Measurements from ENCODE around the gene YKT6. TPM values are rescaled to one million over a fixed set of nuclear protein-coding genes. Genes with fewer than 3 reads are reported as not detected.
"Not testable (repeated sequence)": the region's sequence is repeated elsewhere in the genome, so short reads cannot be mapped to it uniquely, and the experiment has no call there.

Gene YKT6
- total and polyA plus RNA-seq, 3 donors from 2014 or later, result 66.5 to 85.9 (median 72.3) TPM

DNA sequence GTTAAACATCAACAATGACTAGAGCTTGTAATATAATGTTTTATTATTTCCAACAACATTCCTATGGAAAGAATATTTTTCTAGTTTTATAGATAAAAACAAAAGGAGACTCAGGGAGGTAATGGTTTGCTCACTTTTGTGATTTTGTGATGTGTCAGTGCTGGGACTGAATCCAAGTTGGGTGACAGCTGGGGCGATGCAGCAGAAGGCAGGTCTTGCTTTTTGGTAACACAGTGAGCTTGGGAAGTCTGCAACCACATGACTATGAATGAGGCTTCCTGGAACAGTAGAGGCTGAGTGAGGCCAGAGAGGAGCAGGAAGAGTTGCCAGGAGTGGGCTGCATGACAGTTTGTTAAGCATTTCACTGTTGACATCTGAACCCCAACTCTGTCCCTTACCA, 4.9 kb upstream of the YKT6 start:
- Histone ChIP-seq H3K4me3 (no peak overlapping the region), H3K27me3 (no peaks in the 10 kb centered on the region), H3K36me3 (ENCODE audit: low read depth, missing control alignments) (no peaks in the 10 kb centered on the region), H3K27ac (no peak overlapping the region), H3K4me1 (no peaks in the 10 kb centered on the region), H3K9me3 (no peaks in the 10 kb centered on the region)
- 40 to 59% methylated on average over 1 of the region's 1 CpG for WGBS, 2 donors
- intact Hi-C loops (cut with DNase I; ENCODE audit: low total_unique reads), result no loop called here
- no peak for DNase-seq
- TF ChIP-seq POLR2A (IDR thresholded peaks at IDR 0.05), result no peak
- TF ChIP-seq, protein P1, sequence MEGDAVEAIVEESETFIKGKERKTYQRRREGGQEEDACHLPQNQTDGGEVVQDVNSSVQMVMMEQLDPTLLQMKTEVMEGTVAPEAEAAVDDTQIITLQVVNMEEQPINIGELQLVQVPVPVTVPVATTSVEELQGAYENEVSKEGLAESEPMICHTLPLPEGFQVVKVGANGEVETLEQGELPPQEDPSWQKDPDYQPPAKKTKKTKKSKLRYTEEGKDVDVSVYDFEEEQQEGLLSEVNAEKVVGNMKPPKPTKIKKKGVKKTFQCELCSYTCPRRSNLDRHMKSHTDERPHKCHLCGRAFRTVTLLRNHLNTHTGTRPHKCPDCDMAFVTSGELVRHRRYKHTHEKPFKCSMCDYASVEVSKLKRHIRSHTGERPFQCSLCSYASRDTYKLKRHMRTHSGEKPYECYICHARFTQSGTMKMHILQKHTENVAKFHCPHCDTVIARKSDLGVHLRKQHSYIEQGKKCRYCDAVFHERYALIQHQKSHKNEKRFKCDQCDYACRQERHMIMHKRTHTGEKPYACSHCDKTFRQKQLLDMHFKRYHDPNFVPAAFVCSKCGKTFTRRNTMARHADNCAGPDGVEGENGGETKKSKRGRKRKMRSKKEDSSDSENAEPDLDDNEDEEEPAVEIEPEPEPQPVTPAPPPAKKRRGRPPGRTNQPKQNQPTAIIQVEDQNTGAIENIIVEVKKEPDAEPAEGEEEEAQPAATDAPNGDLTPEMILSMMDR (IDR thresholded peaks at IDR 0.05), result no peak

DNA sequence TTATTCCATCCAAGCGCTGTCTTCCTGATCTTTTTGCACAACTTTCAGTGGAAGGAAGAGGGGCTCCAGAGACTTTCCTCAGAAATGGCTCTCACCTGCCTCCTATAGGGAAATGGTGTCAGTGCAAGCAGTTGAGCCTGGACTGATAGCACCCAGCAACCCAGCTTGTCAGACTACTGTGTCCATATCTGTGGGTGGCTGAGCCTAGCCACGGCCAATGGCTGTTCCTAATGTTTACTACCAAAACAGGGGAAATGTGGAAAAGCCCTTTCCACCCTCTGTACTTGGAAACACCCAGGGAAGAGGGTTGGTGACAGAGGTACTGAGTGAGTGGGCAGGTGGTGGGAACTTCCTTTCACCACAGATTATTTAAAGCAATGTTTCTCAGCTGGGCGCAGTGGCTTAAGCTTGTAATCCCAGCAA, 4.3 kb upstream of the YKT6 start:
- no peaks in the 10 kb centered on the region for H3K9me3 ChIP-seq
- no peak overlapping the region for H3K4me3 ChIP-seq
- DNase-seq, result peak; percentile 62
- no peaks in the 10 kb centered on the region for H3K27me3 ChIP-seq
- no peak overlapping the region for H3K27ac ChIP-seq
- TF ChIP-seq POLR2A (IDR thresholded peaks at IDR 0.05), result no peak
- TF ChIP-seq, protein P1 (IDR thresholded peaks at IDR 0.05), result peak; percentile 24 to 62 (median 58)
- 43 to 46% methylated on average over 3 of the region's 3 CpGs for WGBS, 2 donors
- intact Hi-C loops (cut with DNase I; ENCODE audit: low total_unique reads), result no loop called here
- no peaks in the 10 kb centered on the region for H3K36me3 ChIP-seq (ENCODE audit: low read depth, missing control alignments)
- H3K4me1 ChIP-seq, result no peaks in the 10 kb centered on the region

DNA sequence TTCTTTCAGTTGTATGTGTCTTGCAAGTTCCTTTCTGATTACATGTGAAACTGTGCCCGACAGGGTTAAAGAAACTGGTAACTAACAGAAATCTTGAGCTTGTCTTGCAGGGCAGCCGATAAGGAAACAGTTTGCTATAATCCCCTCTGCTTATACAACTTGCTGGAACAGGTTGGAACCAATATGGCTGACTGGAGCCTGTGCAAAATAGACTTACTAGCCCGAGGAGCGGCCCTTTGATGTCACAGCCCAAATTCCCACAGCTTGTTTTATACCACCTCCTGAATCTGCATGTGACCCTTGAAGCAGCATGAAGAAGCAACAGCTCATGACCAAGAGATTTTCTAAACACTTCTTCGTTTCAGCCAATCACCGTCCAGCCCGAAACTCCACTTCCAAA, 3.3 kb upstream of the YKT6 start:
- Histone ChIP-seq H3K36me3 (ENCODE audit: low read depth, missing control alignments) (no peaks in the 10 kb centered on the region), H3K4me1 (no peaks in the 10 kb centered on the region), H3K4me3 (no peak overlapping the region), H3K9me3 (no peaks in the 10 kb centered on the region), H3K27me3 (no peaks in the 10 kb centered on the region), H3K27ac (no peak overlapping the region)
- 82 to 84% methylated on average over 7 of the region's 7 CpGs for WGBS, 2 donors
- no peak for TF ChIP-seq POLR2A (IDR thresholded peaks at IDR 0.05)
- TF ChIP-seq, protein P1 (IDR thresholded peaks at IDR 0.05), result no peak
- intact Hi-C loops (cut with DNase I; ENCODE audit: low total_unique reads), result no loop called here
- DNase-seq, result no peak

DNA sequence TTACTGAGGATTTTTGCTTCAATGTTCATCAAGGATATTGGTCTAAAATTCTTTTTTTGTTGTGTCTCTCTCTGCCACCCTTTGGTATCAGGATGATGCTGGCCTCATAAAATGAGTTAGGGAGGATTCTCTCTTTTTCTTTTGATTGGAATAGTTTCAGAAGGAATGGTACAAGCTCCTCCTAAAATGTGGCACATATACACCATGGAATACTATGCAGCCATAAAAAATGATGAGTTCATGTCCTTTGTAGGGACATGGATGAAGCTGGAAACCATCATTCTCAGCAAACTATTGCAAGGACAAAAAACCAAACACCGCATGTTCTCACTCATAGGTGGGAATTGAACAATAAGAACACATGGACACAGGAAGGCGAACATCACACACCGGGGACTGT, 615 bp upstream of the YKT6 start:
- intact Hi-C loops (cut with DNase I; ENCODE audit: low total_unique reads), result not testable (repeated sequence)

DNA sequence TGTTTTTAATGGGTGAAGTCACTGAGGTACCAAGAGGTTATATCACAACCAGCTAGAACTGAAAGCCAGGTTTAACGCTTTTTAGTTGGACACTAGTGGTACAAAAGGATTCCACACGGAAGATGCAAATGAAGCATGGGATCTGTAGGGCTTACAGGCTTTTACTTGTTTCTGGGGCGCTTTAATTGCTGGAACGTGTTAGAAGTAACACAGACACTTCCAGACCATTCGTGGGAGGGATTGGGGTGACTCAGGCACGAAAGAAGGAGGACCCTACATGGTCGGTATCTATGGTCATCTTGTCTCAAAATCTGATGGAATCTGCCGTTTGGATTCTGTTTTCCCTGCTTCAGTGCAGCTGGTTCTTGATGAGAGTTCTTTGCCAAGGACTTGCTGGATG, 1.0 kb downstream of the YKT6 start:
- 16% methylated on average over 8 of the region's 8 CpGs for WGBS, 2 donors
- intact Hi-C loops (cut with DNase I; ENCODE audit: low total_unique reads), result no loop called here
- no peaks in the 10 kb centered on the region for H3K9me3 ChIP-seq
- H3K36me3 ChIP-seq (ENCODE audit: low read depth, missing control alignments), result no peaks in the 10 kb centered on the region
- TF ChIP-seq, protein P1 (IDR thresholded peaks at IDR 0.05), result no peak
- TF ChIP-seq POLR2A (IDR thresholded peaks at IDR 0.05), result no peak
- no peaks in the 10 kb centered on the region for H3K27me3 ChIP-seq
- H3K27ac ChIP-seq, result no peak overlapping the region
- no peak for DNase-seq
- H3K4me3 ChIP-seq, result peak overlapping the region; percentile 89 to 98
- no peaks in the 10 kb centered on the region for H3K4me1 ChIP-seq

More for the DNA sequence above, 615 bp upstream of the YKT6 start:
- H3K27me3 ChIP-seq; H3K27ac ChIP-seq; H3K4me1 ChIP-seq; DNase-seq; H3K36me3 ChIP-seq (ENCODE audit: low read depth, missing control alignments); H3K9me3 ChIP-seq: not testable (repeated sequence)
- WGBS, 2 donors, result 72% methylated on average over 3 of the region's 3 CpGs; no CpG with 5 or more reads in 1 of the 2 donors
- peak overlapping the region in 1 of 2 donors; percentile 89 for H3K4me3 ChIP-seq

Data from testis (tissue), 3 donors.